ENCODE data around the gene MTFMT. TPM values are rescaled to one million over a fixed set of nuclear protein-coding genes. Genes with fewer than 3 reads are reported as not detected.

The MTFMT gene
- total RNA-seq, 1 donor from 2014 or later, result 12.3 TPM

- Mint-ChIP-seq H3K9me3 (ENCODE audit: unreplicated experiment) (peaks cover 10% of the 10 kb centered on the region), H3K36me3 (ENCODE audit: low read depth, unreplicated experiment) (peaks cover 2% of the 10 kb centered on the region), H3K27ac (ENCODE audit: unreplicated experiment) (no peak overlapping the region), H3K4me1 (ENCODE audit: low read depth, unreplicated experiment) (peaks cover 9% of the 10 kb centered on the region), H3K4me3 (ENCODE audit: unreplicated experiment) (no peak overlapping the region), H3K27me3 (ENCODE audit: low read depth, unreplicated experiment) (peaks cover 40% of the 10 kb centered on the region)
- FAIRE-seq, result no peak
- no peak overlapping the region for H2AFZ ChIP-seq (ENCODE audit: low read depth, low read length)
- H3K9me3 ChIP-seq (ENCODE audit: insufficient read depth, low read depth, low read length), result no peaks in the 10 kb centered on the region
- no peak overlapping the region for H3K4me2 ChIP-seq (ENCODE audit: low read length)
- no peaks in the 10 kb centered on the region for H3K36me3 ChIP-seq (ENCODE audit: insufficient read depth, low read length)
- H3K9ac ChIP-seq (ENCODE audit: low read length), result no peak overlapping the region
- DNase-seq (ENCODE audit: low read depth), result no peak
- no peak overlapping the region for H3K27ac ChIP-seq (ENCODE audit: low read depth, low read length)
- H4K20me1 ChIP-seq (ENCODE audit: insufficient read depth, low read length), result no peaks in the 10 kb centered on the region
- peaks cover 10% of the 10 kb centered on the region for H3K27me3 ChIP-seq (ENCODE audit: insufficient read depth, low read length)
- peaks cover 28% of the 10 kb centered on the region for H3K4me1 ChIP-seq (ENCODE audit: insufficient read depth, low read length)
- TF ChIP-seq CTCF (IDR thresholded peaks at IDR 0.05; ENCODE audit: insufficient read depth, low read depth, low read length), result no peak
- no peak for TF ChIP-seq EZH2 (IDR thresholded peaks at IDR 0.05; ENCODE audit: insufficient read depth, low read length)
- H3K79me2 ChIP-seq (ENCODE audit: insufficient read depth, low read length), result no peaks in the 10 kb centered on the region
- no peak overlapping the region for H3K4me3 ChIP-seq (ENCODE audit: insufficient read depth, low read depth, low read length)
These were observed 43.2 kb upstream of the MTFMT start for GRCh38 chr15:65072617-65073016.

GRCh38 chr15:65072027-65072426, 42.6 kb upstream of the MTFMT start:
- no peaks in the 10 kb centered on the region for H3K79me2 ChIP-seq (ENCODE audit: insufficient read depth, low read length)
- H2AFZ ChIP-seq (ENCODE audit: low read depth, low read length), result no peak overlapping the region
- H3K36me3 ChIP-seq (ENCODE audit: insufficient read depth, low read length), result no peaks in the 10 kb centered on the region
- TF ChIP-seq EZH2 (IDR thresholded peaks at IDR 0.05; ENCODE audit: insufficient read depth, low read length), result no peak
- TF ChIP-seq CTCF (IDR thresholded peaks at IDR 0.05; ENCODE audit: insufficient read depth, low read depth, low read length), result no peak
- Mint-ChIP-seq H3K27ac (ENCODE audit: unreplicated experiment) (no peak overlapping the region), H3K4me1 (ENCODE audit: low read depth, unreplicated experiment) (peaks cover 9% of the 10 kb centered on the region), H3K4me3 (ENCODE audit: unreplicated experiment) (no peak overlapping the region), H3K9me3 (ENCODE audit: unreplicated experiment) (peaks cover 10% of the 10 kb centered on the region), H3K27me3 (ENCODE audit: low read depth, unreplicated experiment) (peaks cover 42% of the 10 kb centered on the region), H3K36me3 (ENCODE audit: low read depth, unreplicated experiment) (peaks cover 2% of the 10 kb centered on the region)
- no peaks in the 10 kb centered on the region for H4K20me1 ChIP-seq (ENCODE audit: insufficient read depth, low read length)
- FAIRE-seq (no peak), DNase-seq (ENCODE audit: low read depth) (no peak)
- H3K27me3 ChIP-seq (ENCODE audit: insufficient read depth, low read length), result peaks cover 10% of the 10 kb centered on the region
- no peak overlapping the region for H3K9ac ChIP-seq (ENCODE audit: low read length)
- no peak overlapping the region for H3K4me2 ChIP-seq (ENCODE audit: low read length)
- H3K27ac ChIP-seq (ENCODE audit: low read depth, low read length), result no peak overlapping the region
- H3K4me3 ChIP-seq (ENCODE audit: insufficient read depth, low read depth, low read length), result no peak overlapping the region
- no peaks in the 10 kb centered on the region for H3K9me3 ChIP-seq (ENCODE audit: insufficient read depth, low read depth, low read length)
- peaks cover 28% of the 10 kb centered on the region for H3K4me1 ChIP-seq (ENCODE audit: insufficient read depth, low read length)

DNA sequence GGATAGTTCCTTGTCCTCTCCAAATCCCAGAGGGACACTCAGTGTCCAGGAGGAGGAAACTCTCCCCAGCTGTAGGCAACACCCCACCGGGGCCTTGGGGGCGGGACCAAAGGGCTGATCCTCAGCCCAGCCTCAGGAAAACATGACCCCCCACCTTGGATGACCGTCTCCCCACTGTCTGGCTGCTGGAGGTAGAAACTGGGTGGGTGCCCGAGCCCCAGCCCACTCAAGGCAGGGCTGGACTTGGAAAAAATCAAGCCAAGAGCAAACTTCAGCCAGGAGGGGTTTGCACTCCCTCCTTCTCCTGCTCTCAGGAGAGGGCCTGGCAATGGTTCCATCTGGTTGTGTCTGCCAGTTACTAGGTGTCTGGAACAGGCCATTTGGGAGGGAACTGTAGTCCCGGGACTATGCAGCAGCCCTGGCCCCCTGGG, 42.0 kb upstream of the MTFMT start:
- Mint-ChIP-seq H3K4me3 (ENCODE audit: unreplicated experiment) (no peak overlapping the region), H3K36me3 (ENCODE audit: low read depth, unreplicated experiment) (peaks cover 2% of the 10 kb centered on the region), H3K9me3 (ENCODE audit: unreplicated experiment) (peaks cover 10% of the 10 kb centered on the region), H3K27ac (ENCODE audit: unreplicated experiment) (no peak overlapping the region), H3K4me1 (ENCODE audit: low read depth, unreplicated experiment) (peaks cover 10% of the 10 kb centered on the region), H3K27me3 (ENCODE audit: low read depth, unreplicated experiment) (peaks cover 44% of the 10 kb centered on the region)
- Histone ChIP-seq H2AFZ (ENCODE audit: low read depth, low read length) (no peak overlapping the region), H3K36me3 (ENCODE audit: insufficient read depth, low read length) (no peaks in the 10 kb centered on the region), H3K9ac (ENCODE audit: low read length) (no peak overlapping the region), H3K4me3 (ENCODE audit: insufficient read depth, low read depth, low read length) (no peak overlapping the region), H4K20me1 (ENCODE audit: insufficient read depth, low read length) (no peaks in the 10 kb centered on the region), H3K4me2 (ENCODE audit: low read length) (no peak overlapping the region), H3K27me3 (ENCODE audit: insufficient read depth, low read length) (peaks cover 13% of the 10 kb centered on the region), H3K4me1 (ENCODE audit: insufficient read depth, low read length) (peaks cover 28% of the 10 kb centered on the region), H3K79me2 (ENCODE audit: insufficient read depth, low read length) (no peaks in the 10 kb centered on the region), H3K9me3 (ENCODE audit: insufficient read depth, low read depth, low read length) (no peaks in the 10 kb centered on the region), H3K27ac (ENCODE audit: low read depth, low read length) (no peak overlapping the region)
- FAIRE-seq (no peak), DNase-seq (ENCODE audit: low read depth) (no peak)
- TF ChIP-seq EZH2 (IDR thresholded peaks at IDR 0.05; ENCODE audit: insufficient read depth, low read length) (no peak), CTCF (IDR thresholded peaks at IDR 0.05; ENCODE audit: insufficient read depth, low read depth, low read length) (no peak)

Data from astrocyte (in vitro differentiated cells and primary cell).